Muscle layer of duodenum (tissue), 2 donors: ENCODE results near the gene JPH4.
"Not testable (repeated sequence)": the region's sequence is repeated elsewhere in the genome, so short reads cannot be mapped to it uniquely, and the experiment has no call there.

Experiments used
- H3K27ac ChIP-seq: one replicate; pipeline ENCODE4 v1.7.0; 2013; ENCODE audit warnings: mild to moderate bottlenecking, low read length
- H3K27me3 ChIP-seq: one replicate; pipeline ENCODE4 v1.7.0; 2013; ENCODE audit warnings: low read depth, mild to moderate bottlenecking, control low read depth, low read length
- H3K36me3 ChIP-seq, 2 donors: one replicate each; pipeline ENCODE4 v1.7.0; 2013; ENCODE audit warnings: low read length in 2 of 2, control low read depth in 1 of 2, mild to moderate bottlenecking in 1 of 2; ENCODE audit not compliant: insufficient read depth in 2 of 2, control insufficient read depth in 1 of 2
- H3K4me1 ChIP-seq, 2 donors: one replicate each; pipeline ENCODE4 v1.7.0; 2013; ENCODE audit warnings: low read length in 2 of 2, mild to moderate bottlenecking in 2 of 2, control low read depth in 1 of 2, moderate library complexity in 1 of 2; ENCODE audit not compliant: insufficient read depth in 2 of 2, control insufficient read depth in 1 of 2
- H3K4me3 ChIP-seq, 2 donors: one replicate each; pipeline ENCODE4 v1.7.0; 2013; ENCODE audit warnings: low read length in 2 of 2, low read depth in 1 of 2, mild to moderate bottlenecking in 1 of 2
- H3K9me3 ChIP-seq, 2 donors: one replicate each; pipeline ENCODE4 v1.7.0; 2013; ENCODE audit warnings: low read length in 2 of 2, control low read depth in 1 of 2, mild to moderate bottlenecking in 1 of 2; ENCODE audit not compliant: control insufficient read depth in 1 of 2
- donor health status: healthy.

Gene JPH4

DNA sequence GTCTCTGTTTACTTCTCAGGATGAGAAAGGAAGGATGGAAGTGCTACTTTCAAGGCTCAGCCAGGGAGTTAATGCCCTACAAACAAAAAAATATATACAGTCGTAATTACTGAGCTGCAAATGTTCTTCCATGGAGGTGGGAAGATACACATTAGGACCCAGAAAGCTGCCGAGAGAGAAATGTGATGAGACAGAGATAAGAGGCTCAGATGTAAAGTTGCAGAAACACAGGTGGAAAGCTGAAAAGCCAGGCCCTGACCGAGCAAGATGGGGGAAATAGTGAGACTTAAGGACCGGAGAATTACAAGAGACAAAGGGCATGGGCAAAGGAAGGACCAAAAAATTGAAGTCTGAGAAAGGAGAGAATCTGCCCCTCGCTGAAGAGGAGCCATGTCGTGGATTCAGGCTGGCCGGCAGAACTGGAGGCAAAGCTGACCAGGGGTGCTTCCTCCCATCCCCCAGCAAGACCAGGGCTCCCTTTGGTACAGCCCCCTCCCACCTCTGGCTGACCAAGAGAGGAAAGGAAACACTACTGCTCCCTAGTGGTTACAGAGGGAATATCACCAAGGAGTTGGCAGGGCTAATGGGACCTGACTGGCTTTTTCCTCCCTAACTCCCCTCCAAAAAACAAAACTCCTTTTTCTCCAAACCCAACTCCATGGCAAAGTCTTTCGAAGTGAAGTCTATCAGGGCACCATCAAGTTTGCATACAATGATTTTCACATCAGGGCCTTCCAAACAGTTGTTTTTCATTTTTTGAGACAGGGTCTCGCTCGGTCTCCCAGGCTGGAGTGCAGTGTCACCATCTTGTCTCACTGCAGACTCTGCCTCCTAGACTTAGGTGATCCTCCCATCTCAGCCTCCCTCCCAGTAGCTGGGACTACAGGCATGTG, 39.1 kb downstream of the JPH4 start:
- Histone ChIP-seq H3K9me3 (no peaks in the 10 kb centered on the region), H3K4me1 (peaks cover 0 to 5% of the 10 kb centered on the region in 2 donors), H3K36me3 (no peaks in the 10 kb centered on the region), H3K4me3 (no peak overlapping the region), H3K27ac (no peak overlapping the region), H3K27me3 (no peaks in the 10 kb centered on the region)

DNA sequence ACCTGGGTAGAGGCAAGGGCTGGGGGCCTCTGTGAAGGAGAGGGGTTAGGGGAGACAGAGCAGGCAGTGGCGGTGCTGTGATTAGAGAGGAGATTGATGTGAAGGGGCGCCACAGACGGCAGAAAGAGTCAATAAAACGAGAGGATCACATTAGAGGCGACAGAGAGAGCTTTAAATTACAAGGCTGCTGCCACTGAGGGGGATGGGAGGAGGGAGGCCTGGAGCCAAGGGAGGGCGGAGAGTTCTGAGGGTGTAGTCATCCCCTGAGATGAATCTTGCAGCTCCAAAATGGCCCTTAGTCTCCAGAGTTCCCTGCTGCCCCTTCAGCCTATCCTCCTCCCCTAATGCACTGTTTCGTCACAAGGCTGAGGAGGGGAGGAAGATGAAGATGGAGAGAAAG, 39.8 kb downstream of the JPH4 start:
- no peak overlapping the region for H3K4me3 ChIP-seq
- no peaks in the 10 kb centered on the region for H3K36me3 ChIP-seq
- H3K27ac ChIP-seq = no peak overlapping the region
- H3K9me3 ChIP-seq = no peaks in the 10 kb centered on the region
- peaks cover 0 to 5% of the 10 kb centered on the region in 2 donors for H3K4me1 ChIP-seq
- H3K27me3 ChIP-seq = no peaks in the 10 kb centered on the region

DNA sequence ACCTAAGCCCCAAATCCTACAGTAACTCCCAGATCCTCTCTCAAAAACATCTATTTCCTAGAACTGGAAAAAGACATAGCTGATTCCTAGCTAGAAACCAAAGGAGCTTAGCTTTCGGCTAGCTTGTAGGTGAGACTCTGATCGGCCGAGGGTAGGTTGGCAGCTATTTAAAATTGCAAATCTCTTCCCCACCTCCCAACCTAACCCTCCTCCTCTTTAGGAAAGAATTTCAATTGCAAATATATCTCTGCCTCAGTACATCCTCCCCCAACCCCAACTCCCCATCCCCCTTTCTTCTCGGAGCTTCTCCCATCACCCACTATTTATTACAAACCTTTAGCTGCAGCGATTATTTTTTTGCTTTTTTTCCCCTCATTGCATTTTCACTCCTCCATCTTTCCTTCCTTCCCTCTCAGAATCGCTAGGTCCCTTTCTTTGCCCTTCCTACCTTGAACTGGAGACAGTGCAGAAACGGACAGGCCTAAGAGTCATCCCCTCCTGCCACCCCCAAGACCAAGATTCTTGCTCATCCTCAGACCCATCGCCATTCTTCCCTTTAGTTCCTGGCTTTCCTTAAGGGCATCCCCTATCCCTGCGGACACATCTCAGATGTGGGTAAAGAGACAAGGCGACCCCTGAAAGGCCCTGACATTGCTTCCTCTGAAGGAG, 40.4 kb downstream of the JPH4 start:
- H3K9me3 ChIP-seq = no peaks in the 10 kb centered on the region
- H3K36me3 ChIP-seq = no peaks in the 10 kb centered on the region
- H3K27ac ChIP-seq = no peak overlapping the region
- peaks cover 0 to 5% of the 10 kb centered on the region in 2 donors for H3K4me1 ChIP-seq
- no peak overlapping the region for H3K4me3 ChIP-seq
- H3K27me3 ChIP-seq = no peaks in the 10 kb centered on the region

DNA sequence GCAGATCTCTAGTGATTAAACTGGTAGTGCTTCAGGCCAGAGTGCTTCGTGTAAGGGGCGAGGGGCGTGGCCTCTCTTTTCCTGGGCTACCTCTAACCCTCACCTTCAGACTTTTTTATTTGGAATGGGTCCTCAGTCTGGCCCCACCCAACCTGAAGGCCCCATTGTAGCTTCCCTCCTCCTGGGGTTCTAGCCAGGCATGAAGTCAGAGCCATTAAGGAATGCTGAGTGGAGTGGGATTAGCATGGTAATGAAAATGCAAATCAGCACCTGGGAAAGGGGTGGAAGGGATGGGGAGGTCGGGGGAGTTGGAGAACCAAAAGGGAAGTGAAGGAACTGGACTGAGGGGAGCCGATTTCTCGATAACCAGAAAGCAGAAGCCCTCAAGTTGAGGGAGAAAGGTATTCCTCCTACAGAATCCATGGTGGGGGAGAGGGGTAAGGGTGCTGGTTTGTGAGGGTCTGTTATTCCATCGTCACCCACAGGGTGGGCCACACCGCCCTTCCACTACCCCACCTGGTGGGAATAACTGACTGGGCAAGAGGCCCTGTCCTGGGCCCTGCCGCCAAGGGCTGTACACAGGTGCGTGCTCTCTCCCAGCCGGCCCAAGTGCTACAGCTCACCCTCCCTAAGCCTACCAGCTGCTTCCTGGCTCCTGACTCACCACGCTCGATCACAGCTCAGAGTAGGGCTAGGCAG, 41.1 kb downstream of the JPH4 start:
- Histone ChIP-seq H3K27ac (no peak overlapping the region), H3K4me3 (no peak overlapping the region), H3K9me3 (no peaks in the 10 kb centered on the region), H3K27me3 (no peaks in the 10 kb centered on the region), H3K36me3 (no peaks in the 10 kb centered on the region), H3K4me1 (peaks cover 0 to 5% of the 10 kb centered on the region in 2 donors)

DNA sequence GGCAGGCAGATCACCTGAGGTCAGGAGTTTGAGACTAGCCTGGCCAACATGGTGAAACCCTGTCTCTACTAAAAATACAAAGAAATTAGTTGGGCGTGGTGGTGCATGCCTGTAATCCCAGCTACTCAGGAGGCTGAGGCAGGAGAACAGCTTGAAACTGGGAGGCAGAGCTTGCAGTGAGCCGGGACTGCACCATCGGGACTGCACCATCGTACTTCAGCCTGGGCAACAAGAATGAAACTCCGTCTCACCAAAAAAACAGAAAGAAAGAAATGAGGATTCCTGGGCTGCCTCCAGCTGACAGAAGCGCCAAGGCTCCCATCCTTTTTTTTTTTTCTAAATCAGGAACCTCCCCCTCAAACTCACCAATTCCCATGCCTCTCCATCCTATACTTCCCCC, 41.7 kb downstream of the JPH4 start:
- not testable (repeated sequence) for H3K4me3 ChIP-seq, H3K27ac ChIP-seq, H3K9me3 ChIP-seq, H3K36me3 ChIP-seq, H3K4me1 ChIP-seq, H3K27me3 ChIP-seq

DNA sequence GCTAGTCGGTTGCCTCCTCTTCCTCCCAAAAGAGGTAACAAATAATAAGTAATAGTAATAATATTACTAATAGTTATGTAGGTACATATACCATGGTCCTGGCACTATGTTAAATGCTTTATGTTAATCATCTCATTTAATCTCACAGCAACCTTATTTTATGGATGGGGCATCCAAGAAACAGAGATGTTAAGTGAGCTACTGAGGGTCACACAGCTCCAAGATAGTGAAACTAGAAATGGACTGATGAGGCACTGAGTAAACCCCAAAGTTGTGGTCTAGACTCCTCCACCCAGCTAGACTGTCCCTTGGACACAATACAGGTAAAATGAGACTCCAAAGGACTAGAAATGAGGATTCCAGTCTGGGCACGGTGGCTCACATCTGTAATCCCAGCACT, 42.1 kb downstream of the JPH4 start:
- Histone ChIP-seq H3K27ac (no peak overlapping the region), H3K4me3 (no peak overlapping the region), H3K36me3 (no peaks in the 10 kb centered on the region), H3K4me1 (peaks cover 0 to 5% of the 10 kb centered on the region in 2 donors), H3K9me3 (no peaks in the 10 kb centered on the region), H3K27me3 (no peaks in the 10 kb centered on the region)

DNA sequence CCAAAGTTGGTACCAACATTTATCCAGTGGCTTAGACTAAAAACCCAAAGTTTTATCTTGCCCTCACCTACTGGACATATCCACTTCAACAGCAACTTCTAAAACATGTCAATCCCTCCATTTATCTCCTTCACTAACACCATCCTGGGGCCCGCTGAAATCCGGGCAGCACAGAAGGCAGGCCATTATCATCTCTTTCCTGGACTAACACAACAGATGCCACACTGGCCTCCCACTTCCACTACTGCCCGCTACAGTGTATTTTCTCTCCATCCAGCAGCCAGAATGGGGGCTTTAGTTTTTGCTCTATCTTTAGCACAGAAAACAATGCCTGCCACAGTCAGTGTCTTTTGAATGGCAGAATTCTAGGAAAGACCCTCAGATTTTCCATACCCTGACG, 42.6 kb downstream of the JPH4 start:
- Histone ChIP-seq H3K27me3 (no peaks in the 10 kb centered on the region), H3K36me3 (no peaks in the 10 kb centered on the region), H3K27ac (no peak overlapping the region), H3K4me1 (peaks cover 0 to 5% of the 10 kb centered on the region in 2 donors), H3K4me3 (no peak overlapping the region), H3K9me3 (no peaks in the 10 kb centered on the region)

DNA sequence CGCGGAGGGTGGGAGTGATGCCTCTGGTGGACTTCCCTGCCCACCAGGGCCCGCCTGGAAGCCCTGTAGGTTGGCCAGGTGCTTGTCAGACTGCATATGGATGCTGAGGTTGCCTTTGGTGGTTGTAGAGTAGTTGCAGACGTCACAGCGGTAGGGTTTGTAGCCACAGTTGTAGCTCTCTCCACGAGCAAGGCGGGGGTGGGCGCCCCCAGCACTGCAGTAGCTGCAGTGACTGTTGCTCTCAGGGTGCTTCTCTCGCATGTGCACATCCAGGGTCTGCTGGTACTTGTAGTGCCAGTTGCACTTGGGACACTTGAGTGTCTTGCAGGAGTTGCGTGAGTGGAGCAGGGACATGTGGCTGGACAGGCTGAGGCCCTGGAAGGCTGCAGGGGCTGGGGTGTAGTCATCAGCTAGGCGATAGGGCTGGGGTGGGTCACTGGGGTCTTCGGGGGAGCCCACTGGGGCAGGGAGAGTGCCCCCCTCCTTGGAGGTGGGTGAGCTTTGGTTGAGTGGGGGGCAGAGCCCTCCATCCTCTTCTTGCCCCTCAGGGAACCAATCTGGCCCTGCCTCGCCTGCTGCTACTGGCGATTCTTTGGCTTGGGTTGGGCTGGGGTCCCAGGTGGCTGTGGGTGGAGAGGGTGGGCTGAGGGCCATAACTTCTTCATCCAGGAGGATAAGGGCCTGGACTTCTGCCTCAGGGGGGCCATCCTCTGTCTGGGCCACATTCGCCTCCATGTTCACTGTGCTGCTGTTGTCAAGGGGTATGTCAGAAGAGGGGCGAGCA, 44.7 kb downstream of the JPH4 start:
- Histone ChIP-seq H3K9me3 (no peaks in the 10 kb centered on the region), H3K36me3 (no peaks in the 10 kb centered on the region), H3K4me3 (no peak overlapping the region), H3K27me3 (no peaks in the 10 kb centered on the region), H3K4me1 (no peaks in the 10 kb centered on the region), H3K27ac (no peak overlapping the region)

DNA sequence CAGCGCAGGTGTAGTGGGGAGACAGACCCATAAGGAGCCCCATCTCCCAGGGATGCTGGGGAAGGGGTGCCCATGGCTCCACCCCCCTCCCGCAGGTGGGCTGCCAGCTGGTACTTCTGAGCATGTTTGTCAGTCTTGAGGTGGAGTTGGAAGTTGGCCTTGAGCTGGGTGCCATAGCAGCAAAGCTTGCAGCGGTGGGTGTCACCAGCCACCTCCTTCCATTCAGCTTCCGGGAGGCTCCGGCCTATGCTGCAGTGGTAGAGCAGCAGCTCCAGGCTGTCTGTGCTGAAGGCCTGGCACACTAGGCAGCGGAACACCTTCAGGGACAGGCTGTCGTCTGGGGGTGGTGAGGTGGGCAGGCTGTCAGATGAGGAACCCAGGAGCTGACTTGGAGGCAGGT, 45.9 kb downstream of the JPH4 start:
- H3K36me3 ChIP-seq = no peaks in the 10 kb centered on the region
- H3K9me3 ChIP-seq = no peaks in the 10 kb centered on the region
- H3K4me3 ChIP-seq = no peak overlapping the region
- no peaks in the 10 kb centered on the region for H3K4me1 ChIP-seq
- H3K27me3 ChIP-seq = no peaks in the 10 kb centered on the region
- H3K27ac ChIP-seq = no peak overlapping the region

DNA sequence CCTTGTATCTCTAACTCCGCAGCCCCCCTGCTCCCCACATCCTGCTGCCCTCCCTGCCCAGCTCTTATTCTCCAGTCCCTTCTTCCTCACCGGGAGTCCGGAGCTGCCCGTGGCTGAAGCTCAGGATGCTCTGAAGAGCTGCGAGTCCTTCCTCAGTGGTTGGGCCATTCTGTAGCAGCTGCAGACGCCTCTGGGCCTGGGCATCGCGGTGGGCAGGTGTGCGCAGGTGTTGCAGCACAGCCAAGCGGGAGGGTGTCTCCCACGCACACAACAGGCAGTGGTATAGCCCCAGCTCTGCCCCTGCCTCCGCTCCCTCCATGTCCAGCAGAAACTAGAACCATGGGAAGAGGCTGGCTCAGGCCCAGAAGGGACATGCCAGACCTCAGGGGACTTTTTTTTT, 47.2 kb downstream of the JPH4 start:
- H3K27ac ChIP-seq = no peak overlapping the region
- H3K4me3 ChIP-seq = no peak overlapping the region
- H3K9me3 ChIP-seq = no peaks in the 10 kb centered on the region
- no peaks in the 10 kb centered on the region for H3K4me1 ChIP-seq
- peaks cover 0 to 3% of the 10 kb centered on the region in 2 donors for H3K36me3 ChIP-seq
- H3K27me3 ChIP-seq = no peaks in the 10 kb centered on the region
